ENCODE measurements around the gene THRA.

THRA gene

DNA sequence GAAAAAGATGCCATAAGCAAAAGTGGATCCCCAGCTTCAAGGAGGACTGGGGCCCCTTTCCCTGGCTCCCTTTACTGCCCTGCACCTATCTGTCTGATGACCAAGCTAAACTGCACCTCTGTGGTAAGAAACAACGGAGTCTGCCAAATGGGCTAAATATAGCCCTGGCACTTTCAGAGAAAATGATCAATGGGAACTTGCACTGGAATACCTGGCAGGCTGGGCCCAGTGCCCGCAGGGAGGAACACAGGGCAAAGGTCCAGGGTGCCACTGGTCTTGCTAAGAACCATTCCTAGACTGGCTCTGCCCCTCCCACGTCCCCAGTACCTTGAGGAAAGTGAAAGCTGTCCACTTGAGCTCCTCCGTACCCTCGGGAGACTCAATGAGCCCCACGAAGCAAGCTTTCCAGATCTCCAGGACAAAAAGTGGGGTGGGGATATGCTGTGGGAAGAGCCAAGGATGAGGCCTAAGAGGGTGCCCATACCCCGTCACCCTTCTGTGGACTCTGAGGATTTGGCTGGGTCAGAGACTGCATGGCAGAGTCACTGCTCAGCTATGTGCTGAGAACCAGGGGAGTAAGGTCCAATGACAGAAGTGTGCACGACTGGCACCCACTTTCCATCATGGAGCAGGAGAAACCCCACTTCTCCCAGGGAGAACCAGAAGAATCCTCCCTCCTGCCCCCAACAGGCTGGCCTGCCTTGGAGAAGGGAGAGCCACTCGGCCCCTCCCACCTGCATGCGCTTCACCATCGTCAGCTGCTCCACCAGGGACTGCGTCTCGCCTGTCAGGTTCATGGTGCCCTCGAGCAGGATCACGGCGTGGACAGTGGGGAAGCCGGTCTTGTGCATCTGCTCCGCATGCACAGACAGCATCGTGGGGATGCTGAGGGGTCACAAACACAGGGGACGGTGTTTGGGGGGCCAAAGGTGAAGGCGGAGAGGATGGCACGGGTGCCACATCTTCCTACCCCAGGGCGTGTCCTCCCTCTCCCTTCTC is 30.1 kb upstream of the THRA start:
- in situ Hi-C loops (cut with HindIII; ENCODE audit: low pct_ligation_motif_present, low sequenced_read_pairs): no loop called here
- Histone ChIP-seq H3K27ac (no peak overlapping the region), H3K4me3 (ENCODE audit: low read depth, low read length) (no peak overlapping the region), H3K27me3 (replicated peaks) (no peaks in the 10 kb centered on the region), H3K36me3 (replicated peaks) (peaks cover 36% of the 10 kb centered on the region)
- DNase-seq: no peak
- TF ChIP-seq, protein P1, sequence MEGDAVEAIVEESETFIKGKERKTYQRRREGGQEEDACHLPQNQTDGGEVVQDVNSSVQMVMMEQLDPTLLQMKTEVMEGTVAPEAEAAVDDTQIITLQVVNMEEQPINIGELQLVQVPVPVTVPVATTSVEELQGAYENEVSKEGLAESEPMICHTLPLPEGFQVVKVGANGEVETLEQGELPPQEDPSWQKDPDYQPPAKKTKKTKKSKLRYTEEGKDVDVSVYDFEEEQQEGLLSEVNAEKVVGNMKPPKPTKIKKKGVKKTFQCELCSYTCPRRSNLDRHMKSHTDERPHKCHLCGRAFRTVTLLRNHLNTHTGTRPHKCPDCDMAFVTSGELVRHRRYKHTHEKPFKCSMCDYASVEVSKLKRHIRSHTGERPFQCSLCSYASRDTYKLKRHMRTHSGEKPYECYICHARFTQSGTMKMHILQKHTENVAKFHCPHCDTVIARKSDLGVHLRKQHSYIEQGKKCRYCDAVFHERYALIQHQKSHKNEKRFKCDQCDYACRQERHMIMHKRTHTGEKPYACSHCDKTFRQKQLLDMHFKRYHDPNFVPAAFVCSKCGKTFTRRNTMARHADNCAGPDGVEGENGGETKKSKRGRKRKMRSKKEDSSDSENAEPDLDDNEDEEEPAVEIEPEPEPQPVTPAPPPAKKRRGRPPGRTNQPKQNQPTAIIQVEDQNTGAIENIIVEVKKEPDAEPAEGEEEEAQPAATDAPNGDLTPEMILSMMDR (IDR thresholded peaks at IDR 0.05; ENCODE audit: low read depth, low read length, missing control alignments): no peak

DNA sequence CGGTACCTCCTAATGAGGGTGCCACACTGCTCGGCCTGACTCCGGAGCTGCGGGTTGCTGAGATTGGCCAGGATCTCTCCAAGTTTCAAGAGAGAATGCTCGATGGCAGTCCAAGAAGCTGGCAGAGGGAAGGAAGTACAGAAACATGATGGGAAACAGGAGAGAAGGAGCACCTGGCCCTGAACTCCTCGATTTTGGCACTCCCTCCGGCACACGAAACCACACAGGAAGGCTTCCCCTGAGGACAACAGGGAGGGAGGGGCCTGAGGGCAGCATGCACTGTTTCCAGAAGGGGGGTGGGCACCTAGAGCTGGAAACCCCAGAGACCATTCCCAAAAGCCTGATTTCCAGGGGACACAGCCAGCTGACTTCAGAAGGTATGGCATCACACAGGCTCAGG is 29.4 kb upstream of the THRA start:
- no peaks in the 10 kb centered on the region for H3K27me3 ChIP-seq (replicated peaks)
- H3K27ac ChIP-seq: no peak overlapping the region
- H3K4me3 ChIP-seq (ENCODE audit: low read depth, low read length): no peak overlapping the region
- in situ Hi-C loops (cut with HindIII; ENCODE audit: low pct_ligation_motif_present, low sequenced_read_pairs): no loop called here
- DNase-seq: no peak
- TF ChIP-seq, protein P1 (IDR thresholded peaks at IDR 0.05; ENCODE audit: low read depth, low read length, missing control alignments): no peak
- peaks cover 34% of the 10 kb centered on the region for H3K36me3 ChIP-seq (replicated peaks)

DNA sequence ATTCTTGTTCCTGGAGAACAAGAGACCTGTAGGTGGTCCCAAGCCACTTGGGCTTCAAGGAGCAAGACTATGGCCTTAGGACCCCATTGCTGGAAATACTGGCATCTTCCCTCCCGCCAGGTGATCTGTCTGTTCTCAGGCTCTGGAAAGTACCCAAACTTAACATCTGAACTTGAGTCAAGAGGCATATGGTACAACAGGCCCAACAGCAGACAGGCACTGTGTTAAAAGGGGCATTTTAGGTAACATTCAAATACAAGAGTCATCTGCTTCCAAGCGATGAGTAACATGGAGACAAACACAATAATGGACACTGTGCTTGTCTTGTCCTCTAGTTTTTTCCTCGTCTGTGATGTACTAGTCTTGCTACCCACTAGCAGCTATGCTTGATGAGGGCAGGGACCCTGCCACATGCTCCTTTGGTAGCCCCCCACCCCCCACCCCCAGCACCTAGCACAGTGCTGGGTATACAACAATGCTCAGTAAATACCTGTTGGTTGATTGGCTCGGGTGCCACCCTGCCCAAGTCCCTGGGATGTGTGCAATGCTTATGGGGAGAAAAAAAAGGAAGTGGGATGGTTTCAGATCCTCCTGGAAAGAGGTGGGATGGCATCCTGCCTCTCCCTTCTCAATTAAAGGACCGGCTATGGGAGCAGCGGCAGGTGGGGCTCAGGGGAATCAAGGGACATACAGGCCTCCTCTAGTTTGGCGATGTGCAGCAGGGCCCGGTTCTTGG is 28.2 kb upstream of the THRA start:
- in situ Hi-C loops (cut with HindIII; ENCODE audit: low pct_ligation_motif_present, low sequenced_read_pairs): no loop called here
- TF ChIP-seq, protein P1 (IDR thresholded peaks at IDR 0.05; ENCODE audit: low read depth, low read length, missing control alignments): no peak
- no peaks in the 10 kb centered on the region for H3K27me3 ChIP-seq (replicated peaks)
- H3K27ac ChIP-seq: no peak overlapping the region
- no peak for DNase-seq
- H3K36me3 ChIP-seq (replicated peaks): peaks cover 21% of the 10 kb centered on the region
- no peak overlapping the region for H3K4me3 ChIP-seq (ENCODE audit: low read depth, low read length)

DNA sequence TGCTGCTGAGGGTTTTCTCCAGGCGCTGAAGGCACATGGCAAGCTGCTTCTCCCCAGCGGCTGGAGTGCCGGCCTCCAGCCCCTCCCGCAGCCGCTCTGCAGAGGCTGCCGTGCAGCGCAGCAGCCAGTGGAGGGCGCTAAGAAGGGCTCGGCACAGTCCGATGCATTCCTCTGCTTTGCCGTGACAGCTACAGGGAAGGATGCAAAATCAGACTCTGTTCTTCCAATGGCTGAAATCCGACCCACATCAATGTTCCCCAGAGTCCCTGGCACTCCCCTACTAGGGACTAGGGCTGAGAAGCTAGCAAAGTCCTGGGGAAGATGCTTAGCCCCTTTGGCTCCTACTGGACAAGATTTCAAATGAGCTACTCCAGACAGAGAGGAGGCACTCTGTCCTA is 27.6 kb upstream of the THRA start:
- peak; percentile 47 for DNase-seq
- H3K4me3 ChIP-seq (ENCODE audit: low read depth, low read length): no peak overlapping the region
- H3K36me3 ChIP-seq (replicated peaks): peaks cover 16% of the 10 kb centered on the region
- in situ Hi-C loops (cut with HindIII; ENCODE audit: low pct_ligation_motif_present, low sequenced_read_pairs): no loop called here
- H3K27ac ChIP-seq: no peak overlapping the region
- TF ChIP-seq, protein P1 (IDR thresholded peaks at IDR 0.05; ENCODE audit: low read depth, low read length, missing control alignments): peak; percentile 97
- no peaks in the 10 kb centered on the region for H3K27me3 ChIP-seq (replicated peaks)

DNA sequence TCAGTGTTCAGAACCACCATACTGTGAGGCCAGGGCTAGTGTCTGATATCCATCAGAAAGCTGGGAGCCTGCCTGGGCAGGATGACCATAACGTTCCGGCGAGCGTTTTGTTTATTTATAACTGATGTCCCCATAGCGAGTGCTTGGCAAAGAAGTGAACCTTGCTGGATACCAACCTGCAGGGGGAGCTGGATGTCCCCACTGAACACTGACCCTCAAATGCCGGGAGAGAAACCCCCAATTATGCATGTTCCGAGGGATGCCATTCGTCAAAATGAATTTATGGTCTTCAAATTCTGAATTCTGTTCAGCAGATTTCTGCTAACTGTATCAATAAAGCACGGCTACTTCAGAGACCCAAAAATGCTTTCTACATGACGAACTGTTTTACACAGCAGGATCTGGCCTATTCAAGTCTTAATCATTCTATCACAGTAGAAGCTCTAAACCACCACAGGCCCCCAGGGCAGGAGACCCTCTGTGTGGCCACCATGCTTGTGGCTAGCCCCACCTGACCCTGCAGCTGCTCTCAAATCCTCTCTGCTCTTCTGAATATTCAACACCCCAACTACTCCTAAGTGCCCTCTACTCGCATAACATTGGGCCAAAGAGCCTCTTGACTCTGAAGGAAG is 23.8 kb upstream of the THRA start:
- peaks cover under 1% of the 10 kb centered on the region for H3K36me3 ChIP-seq (replicated peaks)
- DNase-seq: peak; percentile 87
- in situ Hi-C loops (cut with HindIII; ENCODE audit: low pct_ligation_motif_present, low sequenced_read_pairs): no loop called here
- H3K27me3 ChIP-seq (replicated peaks): no peaks in the 10 kb centered on the region
- H3K4me3 ChIP-seq (ENCODE audit: low read depth, low read length): no peak overlapping the region
- TF ChIP-seq, protein P1 (IDR thresholded peaks at IDR 0.05; ENCODE audit: low read depth, low read length, missing control alignments): peak; percentile 87
- H3K27ac ChIP-seq: peak overlapping the region; percentile 20
